CD4-positive, CD25-positive, alpha-beta regulatory T cell (primary cell): ENCODE data around the gene CCM2L. TPM values are rescaled to one million over a fixed set of nuclear protein-coding genes. Genes with fewer than 3 reads are reported as not detected.

ENCODE experiments used
- ATAC-seq, 2 donors: fragments of 150-1000 bp; cut with Tn5 transposase; one replicate each; pipeline ENCODE4 v1.10.0; 2021; ENCODE audit warnings: low read depth in 2 of 2, moderate number of reproducible peaks in 2 of 2, moderate library complexity in 1 of 2
- DNase-seq, 3 donors: peaks; one replicate each; pipeline versions ENCODE4 v3.0.0 to v3.0.0-alpha.2; 2012 to 2022; ENCODE audit warnings: mixed read lengths in 1 of 3
- H3K27ac ChIP-seq: one replicate; pipeline ENCODE4 v1.7.0; 2013; ENCODE audit warnings: mild to moderate bottlenecking, low read length; ENCODE audit not compliant: insufficient read depth, poor library complexity, severe bottlenecking
- H3K27me3 ChIP-seq: one replicate; pipeline ENCODE4 v1.7.0; 2013; ENCODE audit warnings: low read length; ENCODE audit not compliant: control insufficient read depth, insufficient read depth
- H3K36me3 ChIP-seq: one replicate; pipeline ENCODE4 v1.7.0; 2013; ENCODE audit warnings: mild to moderate bottlenecking, low read length, moderate library complexity; ENCODE audit not compliant: control insufficient read depth, insufficient read depth
- H3K4me1 ChIP-seq: 2 replicates; pipeline ENCODE4 v1.7.0; 2013; ENCODE audit warnings: mild to moderate bottlenecking, low read length; ENCODE audit not compliant: insufficient read depth, control insufficient read depth, poor library complexity, severe bottlenecking
- H3K4me3 ChIP-seq: one replicate; pipeline ENCODE4 v1.7.0; 2013; ENCODE audit warnings: low read depth, mild to moderate bottlenecking, low read length, moderate library complexity
- H3K9me3 ChIP-seq, 2 experiments: 1 replicate in 1 of 2; 2 replicates in 1 of 2; pipeline ENCODE4 v1.7.0; 2013; ENCODE audit warnings: low read length in 2 of 2, mild to moderate bottlenecking in 1 of 2, moderate library complexity in 1 of 2; ENCODE audit not compliant: control insufficient read depth in 2 of 2
- H3K27ac Mint-ChIP-seq, 3 donors: one replicate each; pipeline ENCODE4 v1.8.0; 2020 to 2022; ENCODE audit warnings: mild to moderate bottlenecking in 3 of 3, mixed read lengths in 3 of 3, moderate library complexity in 2 of 3
- H3K27me3 Mint-ChIP-seq: one replicate; pipeline ENCODE4 v1.8.0; 2022; ENCODE audit warnings: mild to moderate bottlenecking, mixed read lengths
- H3K36me3 Mint-ChIP-seq: one replicate; pipeline ENCODE4 v1.8.0; 2020; ENCODE audit warnings: mixed read lengths
- H3K4me1 Mint-ChIP-seq, 4 donors: one replicate each; pipeline ENCODE4 v1.8.0; 2020 to 2022; ENCODE audit warnings: mixed read lengths in 4 of 4, mild to moderate bottlenecking in 1 of 4
- H3K4me3 Mint-ChIP-seq, 4 donors: one replicate each; pipeline ENCODE4 v1.8.0; 2020 to 2022; ENCODE audit warnings: mild to moderate bottlenecking in 4 of 4, mixed read lengths in 4 of 4, moderate library complexity in 3 of 4
- H3K9me3 Mint-ChIP-seq, 7 donors: one replicate each; pipeline ENCODE4 v1.8.0; 2020 to 2022; ENCODE audit warnings: mixed read lengths in 7 of 7, mild to moderate bottlenecking in 3 of 7, moderate library complexity in 2 of 7
- polyA plus RNA-seq, 4 donors: library from polyadenylated mRNA; unstranded; fragments of 300-500 nt; fragmentation: Illumina TruSeq; gene quantifications; one replicate each; pipeline ENCODE4 v1.2.3, GENCODE V29; 2021
- total RNA-seq: library from RNA; stranded (reverse); gene quantifications from one replicate; pipeline ENCODE4 v1.2.3, GENCODE V29; 2022

CCM2L gene
- total and polyA plus RNA-seq, 5 donors from 2014 or later: not detected

DNA sequence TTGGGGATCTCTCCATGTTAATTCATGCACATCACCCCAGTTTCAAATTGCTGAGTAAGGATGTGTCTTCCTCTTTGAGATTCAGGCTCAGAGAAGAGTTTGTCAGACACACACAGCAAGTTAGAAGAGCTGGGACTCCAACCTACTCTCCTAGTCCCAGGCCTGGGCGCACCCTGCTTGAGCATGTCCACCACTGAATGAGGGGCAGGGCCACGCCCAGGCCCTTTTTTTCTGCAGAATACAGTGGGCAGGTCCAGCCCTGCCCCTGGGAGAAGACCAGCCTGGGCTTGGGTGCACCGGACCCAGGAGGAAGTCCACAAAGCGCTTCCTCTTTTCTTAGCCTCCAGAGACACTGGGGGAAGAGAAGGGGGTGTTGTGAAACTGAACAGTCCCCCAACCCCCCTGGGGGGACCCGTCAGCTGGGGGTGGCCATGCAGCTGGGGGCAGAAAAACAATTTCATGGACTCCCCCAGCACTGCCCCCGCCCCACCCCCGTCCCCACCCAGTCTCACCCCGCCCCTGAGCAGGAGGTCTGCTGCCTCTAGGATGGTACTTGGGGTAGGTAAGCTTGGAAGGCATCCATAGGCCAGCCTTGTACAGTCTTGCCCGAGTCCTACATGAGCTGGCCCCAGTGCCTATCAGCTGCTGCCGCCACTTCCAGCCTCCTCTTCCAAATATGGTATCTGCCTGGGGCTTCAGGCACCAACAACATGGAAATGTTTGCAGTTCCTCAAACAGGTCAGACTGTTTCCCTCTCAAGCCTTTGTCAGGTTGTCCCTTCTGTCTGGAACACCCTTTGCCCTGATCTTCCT is 30.1 kb downstream of the CCM2L start:
- Mint-ChIP-seq H3K27me3 (peaks cover 46% of the 10 kb centered on the region), H3K4me3 (no peak overlapping the region), H3K27ac (no peak overlapping the region), H3K36me3 (no peaks in the 10 kb centered on the region), H3K9me3 (no peaks in the 10 kb centered on the region), H3K4me1 (peaks cover 0 to 3% (median 0%) of the 10 kb centered on the region in 4 donors)
- H3K27ac ChIP-seq: no peak overlapping the region
- H3K9me3 ChIP-seq: no peaks in the 10 kb centered on the region
- no peaks in the 10 kb centered on the region for H3K36me3 ChIP-seq
- no peak for DNase-seq
- H3K4me1 ChIP-seq: no peaks in the 10 kb centered on the region
- ATAC-seq: peak; percentile 53 to 60
- peaks cover 16% of the 10 kb centered on the region for H3K27me3 ChIP-seq
- H3K4me3 ChIP-seq: no peak overlapping the region

DNA sequence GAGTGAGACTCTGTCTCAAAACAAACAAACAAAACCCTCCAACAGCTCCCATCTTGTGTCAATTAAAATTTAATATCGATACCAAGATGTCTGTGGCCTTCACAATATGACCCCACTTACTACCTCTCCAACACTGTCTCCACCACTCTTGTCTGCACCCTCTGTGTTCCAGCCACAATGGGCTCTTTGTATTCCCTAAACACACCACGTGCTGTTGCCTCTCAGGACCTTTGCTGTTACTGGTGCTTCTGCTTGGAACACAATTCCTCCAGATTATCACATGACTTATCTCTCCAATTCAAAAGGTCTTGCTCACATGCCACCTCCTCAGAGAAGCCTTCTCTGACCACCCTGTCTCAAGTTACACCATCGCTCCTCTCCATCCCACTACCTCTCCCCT is 35.8 kb downstream of the CCM2L start:
- no peak overlapping the region for H3K27ac Mint-ChIP-seq
- no peaks in the 10 kb centered on the region for H3K9me3 ChIP-seq
- no peak overlapping the region for H3K4me3 ChIP-seq
- DNase-seq: no peak
- no peaks in the 10 kb centered on the region for H3K36me3 ChIP-seq
- no peak overlapping the region for H3K4me3 Mint-ChIP-seq
- H3K36me3 Mint-ChIP-seq: peaks cover 7% of the 10 kb centered on the region
- no peak overlapping the region for H3K27ac ChIP-seq
- H3K4me1 ChIP-seq: peaks cover 1% of the 10 kb centered on the region
- H3K4me1 Mint-ChIP-seq: peaks cover 0 to 5% (median 1%) of the 10 kb centered on the region in 4 donors
- H3K9me3 Mint-ChIP-seq: no peaks in the 10 kb centered on the region
- no peak for ATAC-seq
- peaks cover 58% of the 10 kb centered on the region for H3K27me3 Mint-ChIP-seq
- peaks cover 21% of the 10 kb centered on the region for H3K27me3 ChIP-seq

DNA sequence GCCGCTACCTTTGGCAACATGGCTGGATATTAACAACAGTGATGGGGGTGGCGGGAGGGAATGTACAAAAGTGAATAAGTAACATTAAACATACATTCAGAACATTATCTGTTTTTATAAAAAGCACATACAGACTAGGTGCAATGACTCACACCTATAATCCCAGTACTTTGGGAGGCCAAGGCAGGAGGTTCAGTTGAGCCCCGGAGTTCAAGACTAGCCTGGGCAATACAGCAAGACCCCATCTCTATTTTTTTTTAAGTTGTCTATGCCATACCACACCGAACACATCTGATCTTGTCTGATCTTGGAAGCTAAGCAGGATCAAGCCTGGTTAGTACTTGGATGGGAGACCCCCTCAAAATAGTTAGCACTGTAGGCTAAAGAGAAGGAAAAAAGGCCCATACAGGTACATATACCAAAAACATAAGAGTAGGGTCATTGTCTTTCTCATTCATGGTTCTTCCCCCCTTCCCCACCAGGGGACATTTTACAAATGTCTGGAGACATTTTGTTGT is 40.1 kb downstream of the CCM2L start:
- DNase-seq (no peak), ATAC-seq (no peak)
- peaks cover 77% of the 10 kb centered on the region for H3K27me3 Mint-ChIP-seq
- H3K4me1 Mint-ChIP-seq: peaks cover 0 to 20% (median 12%) of the 10 kb centered on the region in 4 donors
- H3K27ac ChIP-seq: no peak overlapping the region
- H3K9me3 Mint-ChIP-seq: peaks cover 0 to 3% (median 0%) of the 10 kb centered on the region in 7 donors
- no peak overlapping the region for H3K27ac Mint-ChIP-seq
- no peak overlapping the region for H3K4me3 ChIP-seq
- peaks cover 7% of the 10 kb centered on the region for H3K36me3 Mint-ChIP-seq
- H3K27me3 ChIP-seq: peaks cover 30% of the 10 kb centered on the region
- peaks cover 22% of the 10 kb centered on the region for H3K4me1 ChIP-seq
- no peaks in the 10 kb centered on the region for H3K9me3 ChIP-seq
- no peaks in the 10 kb centered on the region for H3K36me3 ChIP-seq
- H3K4me3 Mint-ChIP-seq: no peak overlapping the region

DNA sequence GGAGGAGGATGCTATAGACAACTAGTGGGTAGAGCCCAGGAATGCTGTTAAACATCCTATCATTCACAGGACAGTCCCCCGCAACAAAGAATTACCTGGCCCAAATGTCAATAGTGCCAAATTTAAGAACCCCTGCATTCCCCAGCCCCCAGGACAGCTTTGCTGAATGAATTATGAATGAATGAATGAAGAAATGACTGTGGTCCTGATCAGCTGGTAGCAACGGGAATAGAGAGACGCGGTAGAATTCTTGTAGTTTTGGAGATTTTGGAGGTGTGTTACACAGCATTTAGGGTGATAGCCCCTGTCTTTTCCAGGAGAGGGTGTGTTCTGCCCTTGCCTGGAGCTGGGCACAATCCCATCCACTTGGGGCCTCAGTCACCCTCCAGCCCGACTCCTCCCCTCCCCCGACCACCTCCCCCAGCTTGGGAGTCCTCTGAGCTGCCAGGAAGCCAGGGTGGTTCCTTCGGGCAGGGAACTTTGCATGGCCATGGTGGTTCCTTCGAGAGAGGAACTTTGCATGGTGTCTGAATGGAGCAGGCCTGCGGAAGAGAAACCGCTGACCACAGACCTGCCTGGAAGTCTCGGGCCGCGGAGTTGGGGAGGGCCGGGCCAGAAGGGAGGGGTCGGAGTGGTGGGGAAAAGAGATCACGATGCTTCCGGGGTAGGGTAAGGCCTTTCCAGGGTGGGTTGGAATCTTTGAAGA is 40.8 kb downstream of the CCM2L start:
- Histone ChIP-seq H3K4me1 (peaks cover 22% of the 10 kb centered on the region), H3K27me3 (peaks cover 29% of the 10 kb centered on the region), H3K4me3 (no peak overlapping the region), H3K9me3 (no peaks in the 10 kb centered on the region), H3K36me3 (no peaks in the 10 kb centered on the region), H3K27ac (no peak overlapping the region)
- Mint-ChIP-seq H3K4me1 (peaks cover 0 to 20% (median 12%) of the 10 kb centered on the region in 4 donors), H3K36me3 (peaks cover 7% of the 10 kb centered on the region), H3K27me3 (peaks cover 77% of the 10 kb centered on the region), H3K27ac (no peak overlapping the region), H3K9me3 (peaks cover 0 to 3% (median 0%) of the 10 kb centered on the region in 7 donors), H3K4me3 (peak overlapping the region in 2 of 4 donors; percentile 5 to 49)
- DNase-seq: no peak
- no peak for ATAC-seq

DNA sequence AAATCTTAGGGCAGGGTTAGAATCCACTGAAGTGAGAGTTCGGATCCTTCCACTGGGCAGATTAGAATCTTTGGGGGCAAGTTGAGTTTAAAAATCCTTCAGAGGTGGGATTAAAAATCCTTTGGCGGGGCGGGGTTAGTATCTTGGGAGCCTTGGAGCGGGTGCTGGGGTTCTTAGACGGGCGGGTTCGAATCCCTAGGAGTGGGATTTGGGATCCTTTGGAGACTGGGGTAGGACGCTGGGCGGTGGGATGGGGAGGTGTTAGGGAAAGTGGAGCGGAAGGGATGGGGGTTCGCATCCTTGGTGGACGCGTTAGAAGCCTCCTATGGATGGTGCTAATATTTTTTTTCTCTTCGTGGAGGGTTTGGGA is 41.5 kb downstream of the CCM2L start:
- DNase-seq (no peak), ATAC-seq (no peak)
- Histone ChIP-seq H3K36me3 (no peaks in the 10 kb centered on the region), H3K4me3 (no peak overlapping the region), H3K27me3 (peaks cover 26% of the 10 kb centered on the region), H3K4me1 (peaks cover 22% of the 10 kb centered on the region), H3K9me3 (no peaks in the 10 kb centered on the region), H3K27ac (no peak overlapping the region)
- peaks cover 0 to 20% (median 12%) of the 10 kb centered on the region in 4 donors for H3K4me1 Mint-ChIP-seq
- peak overlapping the region in 3 of 4 donors; percentile 39 to 61 (median 51) for H3K4me3 Mint-ChIP-seq
- H3K9me3 Mint-ChIP-seq: peaks cover 0 to 4% (median 0%) of the 10 kb centered on the region in 7 donors
- H3K27me3 Mint-ChIP-seq: peaks cover 77% of the 10 kb centered on the region
- peaks cover 7% of the 10 kb centered on the region for H3K36me3 Mint-ChIP-seq
- H3K27ac Mint-ChIP-seq: no peak overlapping the region

DNA sequence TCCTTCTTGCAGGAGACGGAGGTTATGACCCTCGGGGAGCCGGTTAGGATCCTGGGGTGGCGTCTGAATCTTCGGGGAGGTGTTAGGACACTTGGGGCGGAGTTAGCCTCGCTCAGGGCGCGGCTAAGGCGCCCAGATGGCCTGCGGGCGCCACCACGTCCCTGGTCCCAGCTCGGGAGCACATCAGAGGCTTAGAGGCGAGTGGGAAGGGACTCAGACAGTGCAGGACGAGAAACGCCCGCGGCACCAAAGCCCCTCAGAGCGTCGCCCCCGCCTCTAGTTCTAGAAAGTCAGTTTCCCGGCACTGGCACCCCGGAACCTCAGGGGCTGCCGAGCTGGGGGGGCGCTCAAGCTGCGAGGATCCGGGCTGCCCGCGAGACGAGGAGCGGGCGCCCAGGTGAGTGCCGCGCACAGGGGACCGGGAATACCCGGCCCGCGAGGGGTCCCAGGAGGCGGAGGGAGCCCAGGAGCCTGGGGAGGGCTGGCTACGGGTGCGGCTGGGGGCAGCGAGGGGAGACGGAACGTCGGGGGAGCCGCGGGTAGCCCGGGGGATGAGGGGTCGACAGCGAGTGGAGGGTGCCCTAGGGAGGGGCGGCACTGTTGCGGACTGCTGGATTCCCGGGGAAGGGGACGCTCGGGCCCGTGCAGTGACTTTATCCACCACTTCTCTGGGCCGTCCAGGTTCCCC is 42.0 kb downstream of the CCM2L start, which contains the start of gene HCK:
HCK (plus strand) TSS at position 153 of the 688 bp plus-strand sequence.
- ATAC-seq (no peak), DNase-seq (no peak)
- H3K9me3 ChIP-seq: no peaks in the 10 kb centered on the region
- no peak within 1 kb of the TSS for H3K27ac ChIP-seq
- H3K4me1 ChIP-seq: peaks cover 22% of the 10 kb centered on the region
- Mint-ChIP-seq H3K27me3 (peaks cover 80% of the 10 kb centered on the region), H3K4me3 (peak within 1 kb of the TSS in 3 of 4 donors; percentile 39 to 61 (median 51)), H3K9me3 (peaks cover 0 to 5% (median 0%) of the 10 kb centered on the region in 7 donors), H3K36me3 (peaks cover 7% of the 10 kb centered on the region), H3K4me1 (peaks cover 0 to 20% (median 12%) of the 10 kb centered on the region in 4 donors), H3K27ac (no peak within 1 kb of the TSS)
- no peaks in the 10 kb centered on the region for H3K36me3 ChIP-seq
- H3K4me3 ChIP-seq: no peak within 1 kb of the TSS
- H3K27me3 ChIP-seq: peaks cover 26% of the 10 kb centered on the region

DNA sequence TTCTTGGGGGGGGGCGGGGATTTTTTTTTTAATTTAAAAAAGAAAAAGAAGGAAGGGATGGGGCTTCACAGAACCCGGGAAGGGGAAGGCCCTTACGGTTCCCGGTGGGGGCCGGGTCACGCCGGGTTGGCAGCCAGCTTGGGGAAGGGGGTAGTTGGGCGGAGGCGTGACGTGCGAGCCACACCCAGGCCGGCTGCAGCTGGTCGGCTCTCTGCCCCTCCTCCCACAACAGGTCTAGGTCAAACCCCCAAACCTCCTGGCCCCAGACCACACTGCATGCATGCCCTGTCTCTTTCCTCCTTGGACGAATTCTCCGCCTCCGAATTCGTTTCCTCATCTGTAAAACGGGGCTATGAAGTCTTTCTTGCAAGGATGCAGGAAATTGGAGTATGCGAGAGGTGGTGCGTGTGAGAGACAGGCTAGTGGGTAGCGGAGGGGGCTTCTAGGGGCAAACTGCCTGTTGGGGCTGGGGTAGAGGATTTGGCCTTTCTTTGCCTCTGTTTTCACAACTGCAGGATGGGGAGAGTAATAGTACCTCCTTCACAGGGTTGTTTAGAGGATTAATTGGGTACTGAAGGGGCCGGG is 42.6 kb downstream of the CCM2L start:
- Mint-ChIP-seq H3K36me3 (peaks cover 7% of the 10 kb centered on the region), H3K27ac (no peak overlapping the region), H3K4me1 (peaks cover 0 to 20% (median 12%) of the 10 kb centered on the region in 4 donors), H3K9me3 (peaks cover 0 to 5% (median 0%) of the 10 kb centered on the region in 7 donors), H3K27me3 (peaks cover 74% of the 10 kb centered on the region), H3K4me3 (peak overlapping the region in 1 of 4 donors; percentile 12)
- ATAC-seq: peak in 1 of 2 donors; percentile 27
- peaks cover 24% of the 10 kb centered on the region for H3K27me3 ChIP-seq
- H3K4me3 ChIP-seq: no peak overlapping the region
- H3K36me3 ChIP-seq: no peaks in the 10 kb centered on the region
- peaks cover 22% of the 10 kb centered on the region for H3K4me1 ChIP-seq
- H3K27ac ChIP-seq: no peak overlapping the region
- DNase-seq: no peak
- no peaks in the 10 kb centered on the region for H3K9me3 ChIP-seq
